ENCODE data around the gene PTAFR. TPM values are rescaled to one million over a fixed set of nuclear protein-coding genes. Genes with fewer than 3 reads are reported as not detected.

PTAFR gene
- total and polyA plus RNA-seq, 9 donors = 0.72 to 7.2 (median 1.5) TPM

DNA sequence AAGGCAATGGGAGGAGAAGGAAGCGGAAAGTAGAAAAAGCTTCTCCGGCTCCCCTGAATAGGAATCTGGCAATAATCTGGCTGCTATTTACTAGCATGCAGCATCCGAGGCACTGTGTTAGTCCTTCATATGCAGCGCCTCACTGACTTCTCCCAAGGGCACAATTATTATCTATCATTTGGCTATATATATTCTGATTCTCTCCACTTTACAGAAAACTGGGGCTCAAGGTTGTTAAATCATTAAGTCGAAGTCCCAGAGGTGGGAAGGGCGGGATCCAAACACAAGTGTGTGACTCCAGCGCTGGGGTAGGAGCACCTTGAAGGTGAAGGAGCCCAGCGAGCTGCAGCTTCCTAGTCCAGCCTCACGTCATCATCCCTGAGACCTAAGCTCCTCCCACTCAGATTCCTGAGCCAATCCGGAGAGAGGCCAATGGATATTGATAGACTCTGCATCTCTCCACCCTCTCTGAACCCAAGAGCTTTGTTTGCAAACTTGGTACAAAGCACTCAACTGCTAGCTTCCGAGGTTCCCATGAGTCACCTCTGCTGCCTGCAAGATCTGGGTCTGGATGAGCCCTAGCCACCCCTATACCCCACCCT lies 71.5 kb downstream of the PTAFR start:
- 10 to 12% (median 11%) methylated on average over 11 of the region's 11 CpGs for WGBS, 3 donors
- peak in 1 of 5 donors; percentile 37 for DNase-seq
- Histone ChIP-seq H3K36me3 (no peaks in the 10 kb centered on the region), H3K4me1 (ENCODE audit: insufficient read depth) (peaks cover 3% of the 10 kb centered on the region), H3K27me3 (no peaks in the 10 kb centered on the region), H3K27ac (no peak overlapping the region), H3K4me3 (no peak overlapping the region), H3K9me3 (no peaks in the 10 kb centered on the region)
- TF ChIP-seq CTCF (IDR thresholded peaks at IDR 0.05) = no peak
- intact Hi-C loops (cut with DNase I) = no loop called here

DNA sequence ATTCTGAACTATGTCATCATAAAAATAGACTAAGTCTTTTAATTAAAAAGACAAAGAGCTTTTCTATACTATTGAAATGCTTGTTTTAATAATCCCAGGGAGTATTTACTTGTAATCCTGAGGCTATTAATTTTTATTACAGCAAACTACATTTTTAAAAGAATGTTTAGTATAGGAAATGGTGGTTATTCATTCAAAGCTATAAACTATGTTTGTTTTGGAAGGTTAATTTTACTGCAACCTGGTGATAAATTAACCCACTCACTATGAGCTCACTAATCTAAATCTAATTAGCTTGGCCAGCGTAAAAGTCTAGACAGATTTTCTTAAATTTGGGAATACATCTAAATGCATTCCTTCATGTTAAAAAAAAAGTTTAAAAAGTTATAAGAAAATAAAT lies 74.3 kb downstream of the PTAFR start:
- no peak overlapping the region for H3K27ac ChIP-seq
- H3K27me3 ChIP-seq = no peaks in the 10 kb centered on the region
- peaks cover 3% of the 10 kb centered on the region for H3K4me1 ChIP-seq (ENCODE audit: insufficient read depth)
- DNase-seq = no peak
- H3K36me3 ChIP-seq = no peaks in the 10 kb centered on the region
- 90 to 95% (median 93%) methylated on average over 1 of the region's 1 CpG for WGBS, 3 donors
- intact Hi-C loops (cut with DNase I) = no loop called here
- H3K9me3 ChIP-seq = no peaks in the 10 kb centered on the region
- TF ChIP-seq CTCF (IDR thresholded peaks at IDR 0.05) (no peak), POLR2A (IDR thresholded peaks at IDR 0.05) (no peak), EP300 (IDR thresholded peaks at IDR 0.05) (no peak)
- no peak overlapping the region for H3K4me3 ChIP-seq

DNA sequence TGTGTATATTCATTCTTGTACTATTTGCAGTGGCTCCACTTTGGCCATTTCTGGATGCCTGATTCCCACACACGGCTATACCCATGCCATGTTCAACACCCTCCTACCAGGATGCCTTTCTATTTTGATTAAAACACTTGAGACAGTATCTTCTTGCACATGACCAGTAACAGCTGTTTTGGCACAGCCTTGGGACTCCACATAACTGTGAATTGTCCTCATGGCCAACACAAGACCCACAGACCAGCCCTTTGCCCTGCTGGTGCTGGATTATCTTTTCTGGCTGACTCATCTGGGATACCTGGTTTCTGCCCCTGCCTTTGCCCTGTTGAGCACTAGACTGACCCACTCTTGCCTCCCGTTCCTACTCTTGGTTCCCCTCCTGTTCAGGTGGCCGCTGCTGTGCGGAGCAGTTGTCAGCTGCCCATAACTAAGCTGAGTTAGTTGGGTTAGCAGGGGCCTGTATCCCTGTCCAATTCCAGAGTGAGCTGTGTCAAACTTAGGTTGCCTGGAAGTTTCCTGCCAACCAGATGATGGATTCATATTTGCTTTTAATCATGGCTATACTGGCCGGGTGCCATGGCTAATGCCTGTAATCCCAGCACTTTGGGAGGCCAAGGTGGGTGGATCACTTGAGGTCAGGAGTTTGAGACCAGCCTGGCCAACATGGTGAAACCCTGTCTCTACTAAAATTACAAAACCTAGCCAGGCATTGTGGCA lies 77.3 kb downstream of the PTAFR start:
- Histone ChIP-seq H3K36me3 (no peaks in the 10 kb centered on the region), H3K4me3 (no peak overlapping the region), H3K9me3 (no peaks in the 10 kb centered on the region), H3K4me1 (ENCODE audit: insufficient read depth) (no peaks in the 10 kb centered on the region), H3K27me3 (no peaks in the 10 kb centered on the region), H3K27ac (no peak overlapping the region)
- intact Hi-C loops (cut with DNase I) = no loop called here
- TF ChIP-seq CTCF (IDR thresholded peaks at IDR 0.05) (no peak), EP300 (IDR thresholded peaks at IDR 0.05) (no peak), POLR2A (IDR thresholded peaks at IDR 0.05) (no peak)
- 80 to 92% (median 85%) methylated on average over 5 of the region's 5 CpGs for WGBS, 3 donors
- no peak for DNase-seq

Small RNA genes lying within 50 kb of the gene (small RNA-seq; reads per million reads assigned to genes)
- not detected for gene RNU6-176P

Other genes with a start within 250 kb of the PTAFR start
- 10 to 100 TPM in 1 of 7 donors, 1 to 10 TPM in 1, under 1 TPM in 3, not detected in 2; 0.40 to 21.1 (median 0.77) TPM for gene SMPDL3B, start 241.7 kb downstream of the PTAFR start, total RNA-seq
- under 1 TPM; 0.23 to 0.32 TPM for gene SMPDL3B, start 241.7 kb downstream of the PTAFR start, polyA plus RNA-seq
- 1 to 10 TPM; 3.9 to 6.1 (median 5.3) TPM for gene XKR8, start 216.7 kb downstream of the PTAFR start, total RNA-seq
- 1 to 10 TPM; 4.7 to 6.0 TPM for gene XKR8, start 216.7 kb downstream of the PTAFR start, polyA plus RNA-seq
- gene EYA3, start 88.1 kb downstream of the PTAFR start, total RNA-seq = 10 to 100 TPM in 6 of 7 donors, 1 to 10 TPM in 1; 7.2 to 25.7 (median 18.0) TPM
- gene EYA3, start 88.1 kb downstream of the PTAFR start, polyA plus RNA-seq = 10 to 100 TPM in 1 of 2 donors, 1 to 10 TPM in 1; 5.4 to 12.9 TPM
- 10 to 100 TPM; 61.2 to 85.6 (median 77.7) TPM for gene DNAJC8, start 56.3 kb upstream of the PTAFR start, total RNA-seq
- 100 to 1,000 TPM in 1 of 2 donors, 10 to 100 TPM in 1; 87.3 to 181 TPM for gene DNAJC8, start 56.3 kb upstream of the PTAFR start, polyA plus RNA-seq
- gene ATP5IF1, start 59.4 kb upstream of the PTAFR start, total RNA-seq = 100 to 1,000 TPM in 3 of 7 donors, 10 to 100 TPM in 4; 87.2 to 221 (median 94.4) TPM
- gene ATP5IF1, start 59.4 kb upstream of the PTAFR start, polyA plus RNA-seq = 100 to 1,000 TPM; 103 to 226 TPM
- 10 to 100 TPM; 17.8 to 79.9 (median 29.1) TPM for gene SESN2, start 82.8 kb upstream of the PTAFR start, total RNA-seq
- gene SESN2, start 82.8 kb upstream of the PTAFR start, polyA plus RNA-seq = 10 to 100 TPM in 1 of 2 donors, 1 to 10 TPM in 1; 7.4 to 15.2 TPM
- gene MED18, start 152.3 kb upstream of the PTAFR start, total RNA-seq = 10 to 100 TPM in 1 of 7 donors, 1 to 10 TPM in 6; 6.4 to 14.5 (median 8.6) TPM
- 10 to 100 TPM in 1 of 2 donors, 1 to 10 TPM in 1; 9.0 to 15.3 TPM for gene MED18, start 152.3 kb upstream of the PTAFR start, polyA plus RNA-seq
- gene PHACTR4, start 193.1 kb upstream of the PTAFR start, total RNA-seq = 10 to 100 TPM; 20.1 to 37.7 (median 31.8) TPM
- gene PHACTR4, start 193.1 kb upstream of the PTAFR start, polyA plus RNA-seq = 10 to 100 TPM; 20.3 to 50.8 TPM

All from ovary (tissue), 9 donors.